GM19043 (cell line): ENCODE data around the gene DNAJB12.
"Not testable (repeated sequence)": the region's sequence is repeated elsewhere in the genome, so short reads cannot be mapped to it uniquely, and the experiment has no call there.

Experiments used
- ATAC-seq: cut with Tn5 transposase; IDR thresholded peaks from one replicate; pipeline ENCODE4 v1.9.1; 2021; ENCODE audit warnings: low read depth; ENCODE audit not compliant: unreplicated experiment

DNAJB12 gene

DNA sequence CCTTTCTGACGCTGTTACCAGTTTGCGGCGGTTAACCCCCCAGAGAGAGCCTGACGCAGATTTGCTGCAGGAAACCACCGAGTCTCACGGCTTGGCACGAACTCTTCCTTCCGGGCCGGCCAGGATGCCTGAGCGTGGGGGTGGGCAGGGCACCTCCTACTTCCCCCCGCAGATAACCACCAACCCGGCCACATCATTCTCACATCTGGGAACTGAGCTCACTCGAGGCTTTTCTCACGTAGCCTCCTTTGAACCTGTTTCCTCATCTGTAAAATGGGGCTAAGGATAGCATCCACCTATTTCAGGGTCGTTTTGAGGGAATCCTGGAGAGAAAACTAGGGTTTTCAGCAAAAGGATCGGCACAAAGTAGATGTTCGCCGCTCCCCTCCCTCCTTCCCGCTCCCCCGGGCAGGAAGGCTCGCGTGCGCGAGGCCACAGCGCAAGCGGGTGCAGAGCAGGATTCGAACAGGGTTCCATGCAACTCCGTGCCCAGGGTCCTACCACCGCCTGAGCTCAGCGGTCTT is 57.4 kb downstream of the DNAJB12 start:
- peak; percentile 50 for ATAC-seq

DNA sequence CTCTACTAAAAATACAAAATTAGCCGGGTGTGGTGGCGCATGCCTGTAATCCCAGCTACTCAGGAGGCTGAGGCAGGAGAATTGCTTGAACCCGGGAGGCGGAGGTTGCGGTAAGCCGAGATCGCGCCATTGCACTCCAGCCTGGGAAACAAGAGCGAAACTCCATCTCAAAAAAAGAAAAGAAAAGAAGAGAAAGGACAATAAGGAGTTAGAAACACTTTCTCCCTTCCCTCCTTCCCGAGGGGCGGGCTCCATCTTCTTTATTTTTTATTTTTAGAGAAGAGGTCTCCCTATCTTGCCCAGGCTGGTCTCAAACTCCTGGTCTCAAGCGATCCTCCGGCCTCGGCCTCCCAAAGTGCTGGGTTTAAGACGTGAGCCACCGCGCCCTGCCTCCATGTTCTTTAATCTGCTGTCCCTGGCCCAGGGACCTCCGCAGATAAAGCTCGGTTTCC is 57.9 kb downstream of the DNAJB12 start:
- ATAC-seq: not testable (repeated sequence)

DNA sequence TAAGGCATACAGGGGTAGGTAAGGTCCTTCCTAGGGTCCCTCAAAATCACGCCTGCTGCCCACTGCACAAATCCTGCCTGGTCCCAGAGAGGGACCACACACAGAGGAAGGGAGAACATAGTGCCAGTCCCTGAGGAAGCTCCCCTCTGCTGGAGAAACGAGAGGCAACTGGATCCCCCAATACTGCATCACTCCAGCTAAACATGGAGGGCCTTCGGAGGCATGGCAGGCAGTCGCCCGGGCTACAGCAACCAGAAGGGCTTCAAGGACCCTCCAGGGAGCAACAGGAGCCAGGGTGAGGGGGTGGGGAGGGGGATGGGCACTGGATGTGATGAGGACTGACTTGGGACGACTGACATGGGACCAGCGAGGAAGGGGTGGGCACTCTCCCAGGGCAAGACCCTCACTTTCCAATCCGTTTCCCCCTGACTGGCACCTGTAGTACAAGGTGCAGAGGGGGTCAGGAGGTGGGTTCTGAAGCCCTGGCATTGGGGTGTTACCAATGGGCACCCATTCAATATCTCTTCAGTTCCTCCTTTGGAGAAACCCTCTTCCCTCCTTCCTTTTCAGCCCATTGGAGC is 59.3 kb downstream of the DNAJB12 start:
- ATAC-seq: no peak

- no peak for ATAC-seq
These were observed 62.5 kb downstream of the DNAJB12 start for GRCh38 chr10:72292223-72292691.

DNA sequence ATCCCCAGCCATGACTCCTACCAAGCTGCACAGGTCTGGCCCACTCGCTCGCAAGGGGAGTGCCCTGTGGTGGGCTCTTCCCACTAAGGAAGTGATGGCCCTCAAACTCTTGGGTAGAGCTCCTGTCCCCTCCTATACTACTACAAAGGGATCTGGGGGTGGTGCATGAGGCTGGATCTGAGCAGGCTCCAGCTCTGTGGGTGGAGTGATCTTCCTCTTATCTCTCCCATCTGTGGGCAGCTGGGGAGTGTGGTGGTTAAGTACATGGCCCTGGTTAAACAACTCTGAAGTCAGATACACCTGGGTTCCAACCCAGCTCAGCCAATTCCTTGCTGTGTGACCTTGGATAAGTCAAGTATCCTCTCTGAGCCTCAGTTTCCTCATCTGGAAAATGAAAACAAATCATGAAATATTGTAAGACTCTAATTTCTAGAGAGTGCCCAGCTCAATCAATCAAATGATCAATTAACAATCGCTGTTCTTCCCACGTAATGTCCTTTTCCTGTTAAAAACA is 63.6 kb downstream of the DNAJB12 start:
- ATAC-seq: no peak

GRCh38 chr10:72285972-72286521 is 68.7 kb downstream of the DNAJB12 start:
- ATAC-seq: no peak

DNA sequence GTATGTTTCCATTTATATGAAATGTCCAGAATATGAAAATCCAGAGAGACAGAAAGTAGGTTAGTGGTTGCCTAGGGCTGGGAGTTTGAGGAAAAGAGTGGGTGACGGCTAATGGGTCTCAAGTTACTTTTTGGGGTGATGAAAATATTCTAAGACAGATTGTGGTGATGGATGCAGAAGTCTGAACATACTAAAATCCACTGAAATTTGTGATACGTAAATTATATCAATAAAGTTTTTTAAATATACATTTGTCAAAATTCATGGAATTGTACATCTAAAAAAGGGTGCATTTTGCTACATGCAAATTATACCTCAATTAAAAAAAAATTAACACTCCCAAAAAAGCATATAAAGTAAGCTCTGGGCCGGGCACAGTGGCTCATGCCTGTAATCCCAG is 71.6 kb downstream of the DNAJB12 start:
- ATAC-seq: no peak
